NCI-H1105 (cell line): Measurements from ENCODE around the gene GSTA1.
"Not testable (repeated sequence)": the region's sequence is repeated elsewhere in the genome, so short reads cannot be mapped to it uniquely, and the experiment has no call there.

Experiments
- DNase-seq: peaks from one replicate; lab custom pipeline; 2025; lab: John Stamatoyannopoulos, UW

The GSTA1 gene

GRCh38 chr6:52803668-52804255, at the start of gene GSTA1:
Gene GSTA1, minus strand, starts transcription at chr6:52803816. Its CDS starts 4,549 bp downstream, at chr6:52799267.
- not testable (repeated sequence) for DNase-seq

DNA sequence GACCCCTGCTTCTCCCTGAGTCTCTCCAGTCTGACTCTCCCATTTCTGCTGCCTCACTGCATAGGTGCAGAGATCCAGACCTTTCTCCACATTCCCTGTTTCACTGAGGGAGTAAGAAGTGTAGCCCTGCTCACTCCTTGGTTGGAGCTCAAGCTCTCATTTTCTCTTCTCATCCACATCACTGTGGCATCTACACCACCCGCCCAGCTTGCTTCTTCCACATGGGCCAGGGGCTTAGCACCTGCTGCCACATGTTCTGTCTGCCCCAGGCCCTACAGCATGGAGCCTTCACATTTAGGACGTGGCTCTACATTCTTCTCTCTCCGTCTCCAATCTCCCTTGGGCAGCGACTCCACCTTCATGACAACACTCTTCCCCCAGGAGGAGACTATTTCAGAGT, 45.5 kb upstream of the GSTA1 start:
- no peak for DNase-seq

DNA sequence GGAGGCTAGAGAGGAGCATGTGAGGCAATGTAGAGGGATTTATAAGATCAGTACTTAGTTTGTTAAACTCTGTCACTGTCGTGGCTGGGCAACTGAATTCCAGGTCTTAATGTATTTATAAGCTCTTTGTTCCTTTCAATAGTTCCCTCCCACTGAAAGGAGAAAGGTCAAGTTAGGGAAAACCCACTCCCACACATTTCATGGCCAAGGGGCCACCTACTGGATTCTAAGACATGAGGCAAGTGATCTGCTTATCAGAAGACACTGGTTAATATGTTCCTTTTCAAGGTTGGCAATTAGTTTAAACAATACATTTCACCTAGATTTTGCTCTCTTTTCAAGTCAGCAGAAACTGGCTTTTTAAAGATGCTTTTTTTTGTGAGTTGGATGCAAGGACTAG, 42.4 kb upstream of the GSTA1 start:
- DNase-seq, result no peak

GRCh38 chr6:52843605-52844004, 40.0 kb upstream of the GSTA1 start:
- DNase-seq, result no peak

- DNase-seq, result no peak
Observed at GRCh38 chr6:52840763-52841585, 37.4 kb upstream of the GSTA1 start, which contains the start of gene GSTA5. Gene GSTA5, minus strand, starts transcription at chr6:52840813.

GRCh38 chr6:52839124-52840055, 35.8 kb upstream of the GSTA1 start:
- DNase-seq, result peak; percentile 14

- DNase-seq, result no peak
Observed at GRCh38 chr6:52834481-52834880, 30.9 kb upstream of the GSTA1 start.

DNA sequence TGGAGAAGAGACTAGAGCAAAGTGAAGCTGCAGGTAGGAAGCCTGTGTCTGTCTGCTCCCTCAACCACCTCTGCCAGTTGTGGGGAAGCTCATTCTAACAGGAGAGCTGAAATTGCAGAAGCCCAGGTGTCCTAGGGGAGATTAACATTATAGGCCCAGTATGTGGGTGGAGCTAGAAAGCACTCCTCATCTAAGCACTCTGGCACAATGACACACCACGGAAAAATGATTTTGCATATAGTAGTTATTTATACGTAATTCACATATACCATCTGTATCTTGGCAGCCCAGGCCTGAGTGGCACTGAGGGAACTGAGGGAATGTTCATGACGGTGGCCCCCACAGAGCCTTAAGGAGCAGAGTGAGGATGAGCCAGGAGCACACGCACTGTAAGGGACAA, 27.3 kb upstream of the GSTA1 start:
- not testable (repeated sequence) for DNase-seq

GRCh38 chr6:52829046-52829817, 25.6 kb upstream of the GSTA1 start:
- DNase-seq, result no peak

DNA sequence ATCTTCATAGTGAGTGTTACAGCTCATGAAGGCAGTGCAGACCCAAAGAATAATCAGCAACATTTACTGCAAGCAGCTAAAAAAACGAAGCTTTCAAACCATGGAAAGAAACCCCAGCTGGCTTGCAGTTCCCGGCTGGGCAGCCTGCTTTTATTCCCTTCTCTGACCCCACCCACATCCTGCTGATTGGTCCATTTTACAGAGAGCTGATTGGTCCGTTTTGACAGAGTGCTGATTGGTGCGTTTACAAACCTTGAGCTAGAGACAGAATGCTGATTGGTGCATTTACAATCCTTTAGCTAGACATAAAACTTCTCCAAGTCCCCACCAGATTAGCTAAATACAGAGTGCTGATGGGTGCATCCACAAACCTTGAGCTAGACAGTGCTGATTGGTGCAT, 25.0 kb upstream of the GSTA1 start:
- DNase-seq, result not testable (repeated sequence)

- DNase-seq, result not testable (repeated sequence)
Observed at GRCh38 chr6:52827073-52827783, 23.6 kb upstream of the GSTA1 start.

GRCh38 chr6:52826513-52826912, 22.9 kb upstream of the GSTA1 start:
- no peak for DNase-seq

DNA sequence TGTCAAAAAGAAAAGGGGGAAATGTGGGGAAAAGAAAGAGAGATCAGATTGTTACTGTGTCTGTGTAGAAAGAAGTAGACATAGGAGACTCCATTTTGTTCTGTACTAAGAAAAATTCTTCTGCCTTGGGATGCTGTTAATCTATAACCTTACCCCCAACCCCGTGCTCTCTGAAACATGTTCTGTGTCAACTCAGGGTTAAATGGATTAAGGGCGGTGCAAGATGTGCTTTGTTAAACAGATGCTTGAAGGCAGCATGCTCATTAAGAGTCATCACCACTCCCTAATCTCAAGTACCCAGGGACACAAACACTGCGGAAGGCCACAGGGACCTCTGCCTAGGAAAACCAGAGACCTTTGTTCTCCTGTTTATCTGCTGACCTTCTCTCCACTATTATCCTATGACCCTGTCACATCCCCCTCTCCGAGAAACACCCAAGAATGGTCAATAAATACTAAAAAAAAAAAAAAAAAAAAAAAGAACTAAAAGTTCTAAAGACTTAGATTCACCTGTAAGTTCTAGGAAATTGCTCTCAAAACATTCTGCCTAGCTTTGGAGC, 22.4 kb upstream of the GSTA1 start:
- DNase-seq, result not testable (repeated sequence)

DNA sequence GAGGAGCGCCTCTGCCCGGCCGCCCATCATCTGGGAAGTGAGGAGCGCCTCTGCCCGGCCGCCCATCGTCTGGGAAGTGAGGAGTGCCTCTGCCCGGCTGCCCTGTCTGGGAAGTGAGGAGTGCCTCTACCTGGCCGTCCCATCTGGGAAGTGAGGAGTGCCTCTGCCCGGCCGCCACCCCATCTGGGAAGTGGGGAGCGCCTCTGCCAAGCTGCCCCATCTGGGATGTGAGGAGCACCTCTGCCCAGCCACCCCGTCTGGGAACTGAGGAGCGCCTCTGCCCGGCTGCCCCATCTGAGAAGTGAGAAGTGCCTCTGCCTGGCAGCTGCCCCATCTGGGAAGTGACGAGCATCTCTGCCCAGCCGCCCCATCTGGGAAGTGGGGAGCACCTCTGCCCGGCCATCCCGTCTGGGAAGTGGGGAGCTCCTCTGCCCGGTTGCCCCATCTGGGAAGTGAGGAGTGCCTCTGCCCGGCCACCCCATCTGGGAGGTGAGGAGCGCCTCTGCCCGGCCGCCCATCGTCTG, 21.7 kb upstream of the GSTA1 start:
- not testable (repeated sequence) for DNase-seq

- DNase-seq, result no peak
Observed at GRCh38 chr6:52821842-52822241, 18.2 kb upstream of the GSTA1 start.

DNA sequence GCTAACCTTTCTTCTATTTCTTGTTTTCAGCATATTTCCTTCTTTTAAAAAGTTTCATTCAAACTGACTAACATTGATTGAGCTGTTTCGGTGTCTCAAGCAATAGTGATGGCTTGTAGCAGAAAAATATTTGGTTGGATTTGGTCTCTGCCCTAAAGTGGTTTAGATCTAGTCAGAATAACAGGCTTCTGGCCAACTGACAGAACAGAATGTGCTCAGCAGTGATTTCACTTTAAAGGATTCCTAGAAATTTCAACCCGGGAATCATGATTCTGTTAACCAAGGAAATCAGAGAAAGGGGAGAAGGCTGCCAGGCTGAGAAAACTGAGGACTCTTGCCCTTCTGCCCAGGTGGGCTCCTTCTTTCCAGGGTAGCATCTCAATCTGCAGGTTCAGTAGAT, 16.6 kb upstream of the GSTA1 start:
- DNase-seq, result no peak

DNA sequence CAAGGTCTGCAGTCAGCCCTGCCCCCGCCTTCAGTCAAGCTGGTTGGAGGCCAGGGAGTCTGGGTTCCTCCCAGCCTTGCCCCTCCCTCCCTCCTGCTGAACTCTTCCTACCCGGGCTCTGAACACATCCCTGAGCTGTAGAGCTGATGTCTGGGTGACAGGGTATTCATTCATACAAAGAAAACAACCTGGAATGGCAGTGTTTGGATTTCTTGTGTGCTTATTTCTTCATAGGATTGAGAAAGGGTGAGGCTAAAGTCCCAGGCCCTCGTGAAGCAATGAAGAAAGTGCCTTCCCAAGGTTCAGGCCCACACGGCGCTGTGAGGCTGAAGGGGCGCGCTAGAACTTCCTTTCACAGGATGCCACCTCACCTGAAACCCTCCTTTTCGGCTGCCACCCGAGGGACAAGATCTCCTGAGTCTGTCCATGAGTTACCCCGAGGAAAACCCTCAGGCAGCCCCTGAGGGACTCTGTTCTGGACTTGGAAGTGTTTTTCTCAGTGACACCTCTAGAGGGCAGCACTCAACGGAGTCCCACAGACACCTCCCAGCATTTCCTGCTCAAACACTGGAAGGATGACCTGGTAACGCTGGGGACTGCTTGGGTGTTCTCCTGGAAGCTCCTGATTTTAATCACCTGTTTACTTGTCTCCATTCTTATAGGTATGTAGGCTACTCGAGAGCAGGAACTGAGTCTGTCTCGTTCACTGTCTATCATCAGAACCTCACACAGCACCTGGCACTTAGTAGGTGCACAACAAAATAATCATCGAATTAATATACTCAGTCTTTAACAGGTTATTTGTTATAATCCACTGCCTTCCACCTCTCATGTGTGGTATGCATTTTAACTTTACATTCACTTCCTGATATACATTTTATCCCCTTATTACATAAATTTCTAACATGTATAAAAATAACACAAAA, 11.8 kb upstream of the GSTA1 start:
- DNase-seq, result peak; percentile 16

GRCh38 chr6:52814545-52814944, 10.9 kb upstream of the GSTA1 start:
- not testable (repeated sequence) for DNase-seq

- DNase-seq, result not testable (repeated sequence)
Observed at GRCh38 chr6:52809777-52810176, 6.2 kb upstream of the GSTA1 start.
